ENCODE measurements around the gene CFAP251.
"Not testable (repeated sequence)": the region's sequence is repeated elsewhere in the genome, so short reads cannot be mapped to it uniquely, and the experiment has no call there.

Gene CFAP251

GRCh38 chr12:121917950-121918678 lies at the start of gene CFAP251:
Gene CFAP251 (plus strand): TSS chr12:121918592. CDS start chr12:121921306, 2,714 bp downstream.
- peak; percentile 92 for DNase-seq (ENCODE audit: low read depth)

GRCh38 chr12:121869229-121869628 lies 49.2 kb upstream of the CFAP251 start:
- DNase-seq (ENCODE audit: low read depth): not testable (repeated sequence)

GRCh38 chr12:121871467-121871866 lies 46.9 kb upstream of the CFAP251 start:
- DNase-seq (ENCODE audit: low read depth): no peak

- DNase-seq (ENCODE audit: low read depth): no peak
These were observed 45.7 kb upstream of the CFAP251 start for GRCh38 chr12:121872546-121873215.

- DNase-seq (ENCODE audit: low read depth): no peak
These were observed 45.2 kb upstream of the CFAP251 start for GRCh38 chr12:121873216-121873569.

- DNase-seq (ENCODE audit: low read depth): no peak
These were observed 44.3 kb upstream of the CFAP251 start for GRCh38 chr12:121874071-121874470.

GRCh38 chr12:121875582-121875981 lies 42.8 kb upstream of the CFAP251 start:
- no peak for DNase-seq (ENCODE audit: low read depth)

- not testable (repeated sequence) for DNase-seq (ENCODE audit: low read depth)
These were observed 42.3 kb upstream of the CFAP251 start for GRCh38 chr12:121876080-121876447.

GRCh38 chr12:121883315-121883660 lies 35.1 kb upstream of the CFAP251 start:
- no peak for DNase-seq (ENCODE audit: low read depth)

GRCh38 chr12:121885129-121885528 lies 33.3 kb upstream of the CFAP251 start:
- not testable (repeated sequence) for DNase-seq (ENCODE audit: low read depth)

- no peak for DNase-seq (ENCODE audit: low read depth)
These were observed 30.3 kb upstream of the CFAP251 start for GRCh38 chr12:121888083-121888477.

- peak; percentile 98 for DNase-seq (ENCODE audit: low read depth)
These were observed 29.7 kb upstream of the CFAP251 start, which contains the start of gene PSMD9 for GRCh38 chr12:121888478-121889273. Gene PSMD9 (plus strand): TSS chr12:121888790. CDS start chr12:121888857, 67 bp downstream.

GRCh38 chr12:121889274-121889624 lies 29.1 kb upstream of the CFAP251 start:
- no peak for DNase-seq (ENCODE audit: low read depth)

- not testable (repeated sequence) for DNase-seq (ENCODE audit: low read depth)
These were observed 28.7 kb upstream of the CFAP251 start for GRCh38 chr12:121889661-121890060.

GRCh38 chr12:121892673-121893561 lies 25.5 kb upstream of the CFAP251 start:
- DNase-seq (ENCODE audit: low read depth): no peak

- no peak for DNase-seq (ENCODE audit: low read depth)
These were observed 24.4 kb upstream of the CFAP251 start for GRCh38 chr12:121893961-121894460.

GRCh38 chr12:121894633-121895032 lies 23.8 kb upstream of the CFAP251 start:
- no peak for DNase-seq (ENCODE audit: low read depth)

GRCh38 chr12:121898287-121898686 lies 20.1 kb upstream of the CFAP251 start:
- DNase-seq (ENCODE audit: low read depth): no peak

GRCh38 chr12:121899590-121899989 lies 18.8 kb upstream of the CFAP251 start:
- no peak for DNase-seq (ENCODE audit: low read depth)

GRCh38 chr12:121903202-121903601 lies 15.2 kb upstream of the CFAP251 start:
- no peak for DNase-seq (ENCODE audit: low read depth)

- no peak for DNase-seq (ENCODE audit: low read depth)
These were observed 12.6 kb upstream of the CFAP251 start for GRCh38 chr12:121905746-121906145.

- DNase-seq (ENCODE audit: low read depth): no peak
These were observed 9.7 kb upstream of the CFAP251 start for GRCh38 chr12:121908702-121909101.
